ENCODE data around the gene CORO2A.

Gene CORO2A

GRCh38 chr9:98187926-98188325 lies 4.5 kb downstream of the CORO2A start:
- Histone ChIP-seq H3K27me3 (ENCODE audit: insufficient read depth, low read length) (peaks cover 13% of the 10 kb centered on the region; the same call in 1 of the 2 replicates), H3K9me3 (ENCODE audit: insufficient read depth, low read depth, low read length) (no peaks in the 10 kb centered on the region), H3K4me1 (ENCODE audit: insufficient read depth, low read length) (peaks cover 6% of the 10 kb centered on the region; the same call in 1 of the 2 replicates), H3K9ac (ENCODE audit: low read depth, low read length) (no peak overlapping the region), H3K4me3 (ENCODE audit: low read length) (no peak overlapping the region), H3K27ac (ENCODE audit: low read length) (no peak overlapping the region), H3K36me3 (ENCODE audit: insufficient read depth, low read depth, low read length) (no peaks in the 10 kb centered on the region)

GRCh38 chr9:98186236-98186635 lies 6.2 kb downstream of the CORO2A start:
- Histone ChIP-seq H3K9ac (ENCODE audit: low read depth, low read length) (no peak overlapping the region), H3K9me3 (ENCODE audit: insufficient read depth, low read depth, low read length) (no peaks in the 10 kb centered on the region), H3K4me1 (ENCODE audit: insufficient read depth, low read length) (peaks cover 5% of the 10 kb centered on the region; the same call in 1 of the 2 replicates), H3K27ac (ENCODE audit: low read length) (no peak overlapping the region), H3K27me3 (ENCODE audit: insufficient read depth, low read length) (peaks cover 2% of the 10 kb centered on the region; the same call in 1 of the 2 replicates), H3K4me3 (ENCODE audit: low read length) (no peak overlapping the region), H3K36me3 (ENCODE audit: insufficient read depth, low read depth, low read length) (no peaks in the 10 kb centered on the region)

DNA sequence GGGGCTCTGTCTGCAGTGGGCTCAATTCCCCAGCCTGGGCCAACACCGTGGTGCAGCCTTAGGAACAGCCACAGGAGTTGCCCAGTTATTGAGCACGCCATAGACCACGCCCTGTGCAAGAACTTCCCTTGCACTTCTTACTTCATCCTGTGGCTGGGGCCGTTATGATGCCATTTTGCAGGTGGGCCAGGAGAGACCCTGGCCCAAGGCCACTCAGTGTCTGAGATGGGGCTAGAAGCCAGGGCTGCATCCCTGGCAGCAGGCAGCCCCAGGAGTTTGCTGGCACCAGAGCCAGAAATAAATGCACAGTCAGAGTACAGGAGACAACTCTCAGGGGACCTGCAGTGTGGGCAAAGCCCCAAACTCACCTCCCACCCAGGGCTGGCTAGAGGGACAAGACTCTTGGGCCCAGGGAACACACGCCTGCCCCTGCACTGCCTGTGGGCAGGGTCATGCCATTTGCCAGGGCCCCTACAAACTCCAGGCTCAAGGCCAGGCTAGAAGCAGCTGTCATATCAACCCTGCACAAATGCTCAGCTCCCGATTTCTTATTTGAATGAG lies 6.7 kb downstream of the CORO2A start:
- no peak overlapping the region for H3K4me3 ChIP-seq (ENCODE audit: low read length)
- H3K27me3 ChIP-seq (ENCODE audit: insufficient read depth, low read length) = no peaks in the 10 kb centered on the region
- H3K27ac ChIP-seq (ENCODE audit: low read length) = no peak overlapping the region
- no peaks in the 10 kb centered on the region for H3K4me1 ChIP-seq (ENCODE audit: insufficient read depth, low read length)
- no peaks in the 10 kb centered on the region for H3K9me3 ChIP-seq (ENCODE audit: insufficient read depth, low read depth, low read length)
- no peak overlapping the region for H3K9ac ChIP-seq (ENCODE audit: low read depth, low read length)
- no peaks in the 10 kb centered on the region for H3K36me3 ChIP-seq (ENCODE audit: insufficient read depth, low read depth, low read length)

DNA sequence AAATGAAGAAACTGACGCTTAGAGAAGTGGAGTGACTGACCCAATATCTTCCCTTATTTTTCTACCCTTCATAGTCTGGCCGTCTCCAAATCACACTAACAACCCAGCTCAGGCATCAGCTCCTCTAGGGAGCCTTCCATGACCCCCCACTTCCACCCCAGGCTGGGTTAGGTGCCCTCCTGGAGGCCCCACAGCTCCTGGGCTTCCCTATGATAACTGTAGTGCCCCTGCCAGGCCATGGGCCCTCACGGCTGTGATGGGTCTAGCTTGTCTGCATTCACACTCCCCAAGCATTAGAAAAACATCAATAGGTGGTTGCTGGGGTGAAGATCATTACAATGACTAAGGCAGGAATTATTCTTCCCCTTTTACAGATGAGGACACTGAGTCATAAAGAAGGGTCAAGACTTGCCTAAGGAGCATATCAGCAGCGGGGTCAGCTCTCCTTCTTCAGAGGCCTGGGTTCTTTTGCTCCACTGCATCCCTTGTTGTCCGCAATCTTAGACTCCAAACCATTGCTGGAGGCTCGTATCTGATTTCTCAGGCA lies 7.3 kb downstream of the CORO2A start:
- Histone ChIP-seq H3K27me3 (ENCODE audit: insufficient read depth, low read length) (no peaks in the 10 kb centered on the region), H3K4me1 (ENCODE audit: insufficient read depth, low read length) (no peaks in the 10 kb centered on the region), H3K27ac (ENCODE audit: low read length) (no peak overlapping the region), H3K9me3 (ENCODE audit: insufficient read depth, low read depth, low read length) (no peaks in the 10 kb centered on the region), H3K36me3 (ENCODE audit: insufficient read depth, low read depth, low read length) (no peaks in the 10 kb centered on the region), H3K4me3 (ENCODE audit: low read length) (no peak overlapping the region), H3K9ac (ENCODE audit: low read depth, low read length) (no peak overlapping the region)

DNA sequence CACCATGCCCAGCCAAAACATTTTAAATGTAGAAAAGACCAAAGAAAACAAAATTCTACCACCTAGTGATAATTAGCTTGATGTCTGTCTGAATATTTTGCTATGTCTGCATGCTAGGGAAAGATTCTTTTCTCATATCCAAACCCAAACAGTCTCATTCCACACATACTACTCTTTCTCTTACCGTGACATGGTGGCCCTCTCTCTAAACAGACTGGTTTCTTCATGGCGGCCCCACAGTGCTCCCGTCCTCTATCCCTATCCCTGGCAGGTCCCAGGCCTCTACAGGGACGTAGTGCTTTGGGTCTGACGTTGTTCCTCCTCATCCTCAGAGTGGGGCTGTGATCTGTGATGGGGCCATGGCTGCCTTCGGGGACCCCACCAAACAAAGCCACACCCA lies 8.1 kb downstream of the CORO2A start:
- Histone ChIP-seq H3K27ac (ENCODE audit: low read length) (no peak overlapping the region), H3K4me3 (ENCODE audit: low read length) (no peak overlapping the region), H3K4me1 (ENCODE audit: insufficient read depth, low read length) (no peaks in the 10 kb centered on the region), H3K9me3 (ENCODE audit: insufficient read depth, low read depth, low read length) (no peaks in the 10 kb centered on the region), H3K36me3 (ENCODE audit: insufficient read depth, low read depth, low read length) (no peaks in the 10 kb centered on the region), H3K9ac (ENCODE audit: low read depth, low read length) (no peak overlapping the region), H3K27me3 (ENCODE audit: insufficient read depth, low read length) (no peaks in the 10 kb centered on the region)

DNA sequence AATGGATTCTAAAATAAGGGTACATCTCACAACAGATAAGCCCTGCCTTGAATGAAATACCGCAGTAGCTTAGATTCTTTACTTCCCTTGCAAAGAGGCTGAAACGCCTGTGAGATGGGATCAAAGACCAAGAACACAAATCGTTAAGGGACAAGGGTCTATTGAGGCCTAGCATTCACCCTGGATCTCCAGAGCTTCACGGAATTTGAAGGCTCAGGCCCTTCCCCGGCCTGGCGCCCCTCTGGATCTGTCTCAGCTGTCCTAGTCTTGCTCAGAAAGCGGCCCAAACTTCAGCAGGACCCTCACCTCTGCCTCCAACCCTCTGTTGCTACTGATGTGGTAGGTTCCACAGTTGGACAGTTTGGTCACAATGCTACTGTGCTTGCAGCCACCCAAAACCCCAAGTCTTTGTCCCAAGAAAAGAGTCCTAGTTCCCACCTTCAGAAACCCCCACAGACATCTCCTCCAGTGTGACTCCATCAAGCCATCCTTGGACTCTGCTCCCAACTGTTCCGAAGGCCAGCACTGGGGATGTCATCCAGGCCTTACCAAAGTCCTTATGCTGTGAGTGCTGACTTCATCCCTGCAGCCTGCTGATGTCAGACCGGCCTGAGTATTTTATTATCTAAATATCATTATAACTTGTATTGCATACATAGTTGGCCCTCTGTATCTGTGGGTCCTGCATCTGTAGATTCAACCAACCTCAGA lies 9.4 kb downstream of the CORO2A start:
- no peak overlapping the region for H3K9ac ChIP-seq (ENCODE audit: low read depth, low read length)
- H3K9me3 ChIP-seq (ENCODE audit: insufficient read depth, low read depth, low read length) = no peaks in the 10 kb centered on the region
- no peak overlapping the region for H3K4me3 ChIP-seq (ENCODE audit: low read length)
- H3K27me3 ChIP-seq (ENCODE audit: insufficient read depth, low read length) = no peaks in the 10 kb centered on the region
- no peaks in the 10 kb centered on the region for H3K36me3 ChIP-seq (ENCODE audit: insufficient read depth, low read depth, low read length)
- H3K27ac ChIP-seq (ENCODE audit: low read length) = no peak overlapping the region
- no peaks in the 10 kb centered on the region for H3K4me1 ChIP-seq (ENCODE audit: insufficient read depth, low read length)

DNA sequence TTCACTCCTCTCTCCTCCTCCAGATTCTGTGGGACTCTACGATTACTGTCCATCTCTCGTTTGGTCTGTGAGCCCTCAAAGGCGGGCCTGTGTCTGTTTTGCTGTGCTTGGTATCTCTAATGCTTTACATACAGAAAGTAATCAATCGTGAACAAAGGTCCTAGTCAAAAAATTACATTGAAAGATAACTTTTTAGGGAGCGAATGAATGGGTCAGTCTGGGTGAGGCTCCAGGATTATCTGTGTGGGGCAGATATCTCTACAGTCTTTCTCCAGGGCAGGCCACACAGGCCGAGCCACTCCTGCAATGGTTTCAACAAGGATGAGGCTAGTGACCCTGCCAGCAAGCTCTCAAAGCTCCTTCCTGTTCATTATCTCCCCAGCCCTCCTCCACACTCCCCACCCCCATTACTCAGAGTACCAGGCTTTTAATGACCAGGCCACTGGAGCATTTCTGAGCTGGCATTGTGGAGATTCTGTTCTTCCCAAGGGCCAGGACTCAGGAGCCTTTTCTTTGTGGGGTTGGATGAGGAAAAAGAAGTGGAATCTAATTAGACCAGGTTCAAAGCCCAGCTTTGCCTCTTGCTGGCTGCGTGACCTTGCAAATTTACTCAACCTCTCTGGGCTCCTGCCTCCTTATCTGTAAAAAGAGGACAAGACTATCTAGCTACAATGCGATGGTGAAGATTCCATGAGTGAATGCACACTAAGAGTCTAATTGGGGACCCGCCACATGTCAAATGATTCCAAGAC lies 10.2 kb downstream of the CORO2A start:
- Histone ChIP-seq H3K4me1 (ENCODE audit: insufficient read depth, low read length) (no peaks in the 10 kb centered on the region), H3K9me3 (ENCODE audit: insufficient read depth, low read depth, low read length) (no peaks in the 10 kb centered on the region), H3K4me3 (ENCODE audit: low read length) (no peak overlapping the region), H3K9ac (ENCODE audit: low read depth, low read length) (no peak overlapping the region), H3K36me3 (ENCODE audit: insufficient read depth, low read depth, low read length) (no peaks in the 10 kb centered on the region), H3K27ac (ENCODE audit: low read length) (no peak overlapping the region), H3K27me3 (ENCODE audit: insufficient read depth, low read length) (no peaks in the 10 kb centered on the region)

GRCh38 chr9:98181746-98182068 lies 10.7 kb downstream of the CORO2A start:
- Histone ChIP-seq H3K4me3 (ENCODE audit: low read length) (no peak overlapping the region), H3K27me3 (ENCODE audit: insufficient read depth, low read length) (no peaks in the 10 kb centered on the region)

DNA sequence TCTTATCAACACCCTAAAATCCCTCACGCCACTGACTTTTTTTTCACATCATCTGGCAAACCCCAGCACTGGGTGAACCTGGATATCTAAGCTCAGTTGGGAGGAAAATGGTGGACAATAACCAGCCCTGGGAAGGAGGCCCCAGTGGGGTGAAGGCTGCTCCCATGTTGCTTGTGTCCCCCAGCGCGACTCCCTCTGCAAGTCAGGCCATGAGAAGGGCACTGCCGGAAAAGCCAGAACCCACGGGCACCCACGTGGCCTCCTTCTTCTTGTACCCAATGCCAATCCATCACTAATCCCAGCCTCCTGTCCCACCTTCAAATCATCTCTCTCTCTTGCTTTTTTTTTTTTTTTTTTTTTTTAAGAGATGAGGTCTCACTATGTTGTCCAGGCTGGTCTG lies 11.4 kb downstream of the CORO2A start:
- Histone ChIP-seq H3K27me3 (ENCODE audit: insufficient read depth, low read length) (no peaks in the 10 kb centered on the region), H3K9ac (ENCODE audit: low read depth, low read length) (no peak overlapping the region)

More at GRCh38 chr9:98181746-98182068, 10.7 kb downstream of the CORO2A start:
- no peaks in the 10 kb centered on the region for H3K36me3 ChIP-seq (ENCODE audit: insufficient read depth, low read depth, low read length)
- H3K4me1 ChIP-seq (ENCODE audit: insufficient read depth, low read length) = no peaks in the 10 kb centered on the region
- H3K9ac ChIP-seq (ENCODE audit: low read depth, low read length) = no peak overlapping the region
- H3K27ac ChIP-seq (ENCODE audit: low read length) = no peak overlapping the region
- no peaks in the 10 kb centered on the region for H3K9me3 ChIP-seq (ENCODE audit: insufficient read depth, low read depth, low read length)

GRCh38 chr9:98178874-98179850 lies 13.3 kb downstream of the CORO2A start:
- Histone ChIP-seq H3K27ac (ENCODE audit: low read length) (no peak overlapping the region), H3K4me3 (ENCODE audit: low read length) (no peak overlapping the region), H3K36me3 (ENCODE audit: insufficient read depth, low read depth, low read length) (no peaks in the 10 kb centered on the region), H3K9ac (ENCODE audit: low read depth, low read length) (no peak overlapping the region), H3K9me3 (ENCODE audit: insufficient read depth, low read depth, low read length) (no peaks in the 10 kb centered on the region), H3K27me3 (ENCODE audit: insufficient read depth, low read length) (no peaks in the 10 kb centered on the region), H3K4me1 (ENCODE audit: insufficient read depth, low read length) (peaks cover 6% of the 10 kb centered on the region; the same call in 1 of the 2 replicates)

More for the DNA sequence above, 11.4 kb downstream of the CORO2A start:
- Histone ChIP-seq H3K4me3 (ENCODE audit: low read length) (no peak overlapping the region), H3K36me3 (ENCODE audit: insufficient read depth, low read depth, low read length) (no peaks in the 10 kb centered on the region), H3K4me1 (ENCODE audit: insufficient read depth, low read length) (no peaks in the 10 kb centered on the region), H3K9me3 (ENCODE audit: insufficient read depth, low read depth, low read length) (no peaks in the 10 kb centered on the region), H3K27ac (ENCODE audit: low read length) (no peak overlapping the region)

All from iPS-20b (cell line).